ENCODE measurements around the gene WDR37. TPM values are rescaled to one million over a fixed set of nuclear protein-coding genes. Genes with fewer than 3 reads are reported as not detected.

The WDR37 gene
- polyA plus RNA-seq, 3 donors, result 7.1 to 33.6 (median 8.6) TPM

GRCh38 chr10:1074052-1074747 is 18.0 kb downstream of the WDR37 start:
- Histone ChIP-seq H3K4me3 (replicated peaks in 1 of 3; ENCODE audit: low read depth in 2 of 3, low read length in 3 of 3) (no peak overlapping the region), H3K9ac (ENCODE audit: insufficient read depth, low read length, poor library complexity, severe bottlenecking) (no peak overlapping the region), H4K20me1 (ENCODE audit: insufficient read depth, low read length) (peaks cover 82% of the 10 kb centered on the region), H3K36me3 (replicated peaks in 1 of 2; ENCODE audit: control insufficient read depth in 1 of 2, insufficient read depth in 2 of 2, low read length in 2 of 2) (peaks cover 53 to 77% of the 10 kb centered on the region in 2 donors), H3K4me2 (replicated peaks; ENCODE audit: extremely low read depth, low read length, poor library complexity, severe bottlenecking) (no peak overlapping the region), H3K4me1 (ENCODE audit: control insufficient read depth in 1 of 2, insufficient read depth in 2 of 2, low read length in 2 of 2) (peaks cover 8 to 14% of the 10 kb centered on the region in 2 donors), H3K79me2 (ENCODE audit: insufficient read depth, low read length) (peaks cover 68% of the 10 kb centered on the region), H3K9me3 (replicated peaks in 1 of 2; ENCODE audit: control insufficient read depth in 1 of 2, insufficient read depth in 1 of 2, low read length in 2 of 2) (no peaks in the 10 kb centered on the region), H3K27ac (ENCODE audit: low read depth in 1 of 2, low read length in 2 of 2) (peak overlapping the region in 1 of 2 donors; percentile 26), H3K27me3 (ENCODE audit: control insufficient read depth in 2 of 2, insufficient read depth in 2 of 2, low read length in 2 of 2) (no peaks in the 10 kb centered on the region), H2AFZ (ENCODE audit: insufficient read depth, low read depth, low read length, poor library complexity, severe bottlenecking) (no peak overlapping the region)
- H3K27me3 Mint-ChIP-seq (ENCODE audit: low read depth in 3 of 3), result no peaks in the 10 kb centered on the region
- H3K4me3 Mint-ChIP-seq, result no peak overlapping the region
- H3K4me1 Mint-ChIP-seq, result peaks cover 14% of the 10 kb centered on the region
- peak overlapping the region in 5 of 7 donors; percentile 4 to 88 (median 65) for H3K27ac Mint-ChIP-seq
- no peak for TF ChIP-seq CTCF (IDR thresholded peaks at IDR 0.05)
- intact Hi-C loops (cut with micrococcal nuclease), result no loop called here
- DNase-seq, result no peak
- H3K9me3 Mint-ChIP-seq, result no peaks in the 10 kb centered on the region
- 90% methylated on average over 18 of the region's 24 CpGs for WGBS (ENCODE audit: insufficient coverage)
- peaks cover 53 to 69% of the 10 kb centered on the region in 2 donors for H3K36me3 Mint-ChIP-seq

- Histone ChIP-seq H3K27ac (ENCODE audit: low read depth in 1 of 2, low read length in 2 of 2) (peak overlapping the region in 1 of 2 donors; percentile 26), H3K4me1 (ENCODE audit: control insufficient read depth in 1 of 2, insufficient read depth in 2 of 2, low read length in 2 of 2) (peaks cover 3 to 8% of the 10 kb centered on the region in 2 donors), H2AFZ (ENCODE audit: insufficient read depth, low read depth, low read length, poor library complexity, severe bottlenecking) (no peak overlapping the region), H3K36me3 (replicated peaks in 1 of 2; ENCODE audit: control insufficient read depth in 1 of 2, insufficient read depth in 2 of 2, low read length in 2 of 2) (peaks cover 60 to 84% of the 10 kb centered on the region in 2 donors), H3K4me2 (replicated peaks; ENCODE audit: extremely low read depth, low read length, poor library complexity, severe bottlenecking) (no peak overlapping the region), H3K9me3 (replicated peaks in 1 of 2; ENCODE audit: control insufficient read depth in 1 of 2, insufficient read depth in 1 of 2, low read length in 2 of 2) (no peaks in the 10 kb centered on the region), H3K79me2 (ENCODE audit: insufficient read depth, low read length) (peaks cover 66% of the 10 kb centered on the region), H3K9ac (ENCODE audit: insufficient read depth, low read length, poor library complexity, severe bottlenecking) (no peak overlapping the region), H3K27me3 (ENCODE audit: control insufficient read depth in 2 of 2, insufficient read depth in 2 of 2, low read length in 2 of 2) (no peaks in the 10 kb centered on the region), H4K20me1 (ENCODE audit: insufficient read depth, low read length) (peaks cover 76% of the 10 kb centered on the region), H3K4me3 (replicated peaks in 1 of 3; ENCODE audit: low read depth in 2 of 3, low read length in 3 of 3) (no peak overlapping the region)
- no peaks in the 10 kb centered on the region for H3K27me3 Mint-ChIP-seq (ENCODE audit: low read depth in 3 of 3)
- H3K27ac Mint-ChIP-seq, result peak overlapping the region in 4 of 7 donors; percentile 4 to 80 (median 38)
- TF ChIP-seq CTCF (IDR thresholded peaks at IDR 0.05), result peak; percentile 34
- intact Hi-C loops (cut with micrococcal nuclease), result no loop called here
- no peak overlapping the region for H3K4me3 Mint-ChIP-seq
- WGBS (ENCODE audit: insufficient coverage), result 86% methylated on average over 14 of the region's 18 CpGs
- H3K9me3 Mint-ChIP-seq, result no peaks in the 10 kb centered on the region
- H3K4me1 Mint-ChIP-seq, result peaks cover 8% of the 10 kb centered on the region
- DNase-seq, result peak in 1 of 3 donors; percentile 20
- H3K36me3 Mint-ChIP-seq, result peaks cover 59 to 75% of the 10 kb centered on the region in 2 donors
Observed at GRCh38 chr10:1074748-1075308, 18.6 kb downstream of the WDR37 start.
